CD4-positive, alpha-beta T cell treated with Interleukin-10 for 1 hour (primary cell): Measurements from ENCODE around the gene PCCA.

ENCODE experiments used
- DNase-seq: peaks from one replicate; pipeline ENCODE4 v3.0.0-alpha.2; 2020

PCCA gene

GRCh38 chr13:100438059-100438788 is 349.3 kb downstream of the PCCA start:
- DNase-seq: no peak

DNA sequence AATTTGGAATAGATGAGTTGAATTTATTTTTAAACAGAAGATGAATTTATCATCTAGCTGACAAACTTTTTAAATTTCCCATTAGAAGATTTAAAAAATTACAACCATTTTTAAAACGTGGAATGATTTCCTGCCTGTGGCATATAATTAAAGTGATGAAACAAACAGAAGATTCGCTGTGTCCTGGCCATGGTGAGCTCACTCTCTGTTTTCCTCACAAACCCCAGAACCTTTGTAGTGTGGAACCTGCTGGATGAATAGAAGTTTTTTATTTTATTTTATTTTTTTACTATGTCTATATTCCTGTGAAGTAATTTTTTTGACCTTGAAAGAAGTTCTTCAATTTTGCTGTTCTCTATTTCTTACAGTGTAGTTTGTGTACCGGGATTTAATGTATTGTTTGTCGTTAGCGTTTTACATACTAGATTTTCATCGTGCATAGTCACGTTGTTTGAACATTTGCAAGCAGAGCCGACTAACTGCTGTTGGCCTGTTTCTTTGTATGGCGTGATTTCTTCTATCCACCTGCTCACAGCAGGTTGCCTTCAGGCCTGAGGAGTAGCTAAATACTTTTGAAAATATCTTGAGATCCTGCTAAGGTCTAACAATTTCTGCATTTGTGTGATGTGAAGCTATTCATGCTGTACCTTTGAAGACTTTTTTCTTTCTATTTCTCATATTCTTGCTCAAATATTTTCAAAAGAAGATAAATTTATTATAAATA is 350.5 kb downstream of the PCCA start:
- no peak for DNase-seq

GRCh38 chr13:100440751-100441425 is 352.0 kb downstream of the PCCA start:
- no peak for DNase-seq

DNA sequence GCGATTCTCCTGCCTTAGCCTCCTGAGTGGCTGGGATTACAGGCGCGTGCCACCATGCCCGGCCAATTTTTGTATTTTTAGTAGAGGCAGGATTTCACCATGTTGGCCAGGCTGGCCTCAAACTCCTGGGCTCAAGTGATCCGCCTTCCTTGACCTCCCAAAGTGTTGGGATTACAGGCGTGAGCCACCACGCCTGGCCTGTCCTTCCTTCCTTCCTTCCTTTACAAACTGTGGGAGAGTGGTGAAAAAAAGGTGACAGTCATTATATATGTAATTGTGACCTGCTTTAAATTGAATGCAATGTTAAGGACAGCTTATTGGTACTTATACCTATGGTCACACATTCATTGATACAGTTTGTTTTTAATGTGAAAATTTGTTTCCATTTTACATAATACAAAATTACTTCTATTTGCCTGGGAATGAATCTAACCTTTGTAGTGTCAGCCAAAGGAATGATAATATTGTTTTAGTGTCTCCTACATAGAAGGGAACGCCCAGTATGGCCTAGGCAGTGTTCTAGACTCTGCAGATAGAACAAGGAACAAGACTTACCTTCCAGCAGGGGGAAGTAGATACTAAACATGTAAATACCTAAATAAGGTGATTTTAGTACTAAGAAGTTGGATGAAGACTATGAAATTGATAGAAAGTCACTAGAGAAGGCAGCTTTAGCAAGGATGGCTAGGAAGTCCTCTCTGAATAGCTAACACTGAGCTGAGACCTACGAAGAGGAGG is 353.4 kb downstream of the PCCA start:
- DNase-seq: no peak

GRCh38 chr13:100443278-100443997 is 354.5 kb downstream of the PCCA start:
- no peak for DNase-seq

- no peak for DNase-seq
Observed at GRCh38 chr13:100443998-100444328, 355.1 kb downstream of the PCCA start.

DNA sequence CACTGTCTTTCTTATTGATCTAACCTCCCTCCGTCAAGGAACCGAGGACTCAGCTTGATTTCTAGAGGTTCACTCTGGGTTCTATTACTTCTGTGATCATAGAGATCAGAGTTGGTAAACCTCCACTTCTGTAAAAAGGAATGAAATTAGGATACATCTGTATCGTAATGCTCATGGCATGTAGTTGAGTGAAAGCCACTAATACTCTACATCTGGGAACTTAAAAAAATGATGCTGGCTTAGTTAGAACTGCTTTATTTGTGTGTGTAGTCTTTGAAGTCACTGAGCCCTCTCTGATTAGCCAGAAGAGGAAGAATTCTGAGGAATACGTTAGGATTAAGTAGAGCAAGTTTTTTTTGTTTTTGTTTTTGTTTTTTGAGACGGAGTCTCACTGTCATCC is 358.9 kb downstream of the PCCA start:
- no peak for DNase-seq

DNA sequence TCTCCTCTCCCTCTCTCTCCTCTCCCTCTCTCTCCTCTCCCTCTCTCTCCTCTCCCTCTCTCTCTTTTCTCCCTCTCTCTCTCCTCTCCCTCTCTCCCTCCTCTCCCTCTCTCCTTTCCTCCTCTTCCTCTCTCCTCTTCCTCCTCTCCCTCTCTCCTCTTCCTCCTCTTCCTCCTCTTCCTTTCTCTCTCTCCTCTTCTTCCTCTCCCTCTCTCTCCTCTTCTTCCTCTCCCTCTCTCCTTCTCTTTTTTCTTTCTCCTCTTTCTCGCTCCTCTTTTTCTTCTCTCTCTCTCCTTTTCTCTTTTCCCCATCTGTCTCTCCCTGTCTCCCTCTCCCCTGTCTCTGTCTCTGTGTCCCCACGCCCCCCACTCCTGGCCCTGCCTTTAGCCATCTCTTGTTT is 363.0 kb downstream of the PCCA start:
- DNase-seq: no peak

DNA sequence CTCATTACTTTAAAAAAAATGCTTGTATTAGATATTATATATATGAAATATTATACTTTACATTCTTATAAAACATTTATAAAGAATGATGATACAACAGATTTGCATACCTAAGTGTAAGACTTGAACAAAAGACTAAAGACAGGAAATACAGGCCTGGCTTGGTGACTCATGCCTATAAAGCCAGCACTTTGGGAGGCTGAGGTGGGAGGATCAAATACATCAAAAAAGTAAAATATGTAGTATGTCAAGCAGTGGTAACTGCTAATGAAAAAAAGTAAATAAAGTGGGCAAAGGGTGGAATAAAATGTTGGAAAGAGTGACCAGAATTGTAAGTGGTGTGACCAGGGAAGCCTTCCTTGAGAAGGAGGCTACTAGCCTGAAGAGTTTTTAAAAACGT is 366.0 kb downstream of the PCCA start:
- DNase-seq: no peak

- no peak for DNase-seq
Observed at GRCh38 chr13:100458673-100459072, 369.8 kb downstream of the PCCA start.

GRCh38 chr13:100459747-100460146 is 370.9 kb downstream of the PCCA start:
- no peak for DNase-seq

GRCh38 chr13:100460266-100460665 is 371.4 kb downstream of the PCCA start:
- no peak for DNase-seq

DNA sequence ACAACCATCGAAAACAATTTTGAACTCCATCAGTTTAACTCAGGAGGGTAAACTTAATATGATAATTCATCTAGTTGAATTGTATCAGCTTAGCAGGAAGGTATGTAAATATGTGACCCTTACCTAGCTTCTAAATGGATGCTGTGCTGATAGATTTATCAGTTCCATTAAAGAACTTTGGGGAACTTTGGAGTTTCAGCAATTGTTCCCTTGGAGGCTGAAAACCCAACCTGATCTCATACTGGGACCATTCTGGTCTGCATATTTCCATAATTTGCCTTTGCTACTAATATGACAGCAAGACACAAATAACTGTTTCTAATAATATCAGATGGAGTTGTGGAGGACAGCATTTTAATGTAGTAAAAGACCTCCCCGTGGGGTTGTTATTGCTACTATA is 371.9 kb downstream of the PCCA start:
- DNase-seq: no peak

GRCh38 chr13:100461309-100462030 is 372.6 kb downstream of the PCCA start:
- DNase-seq: no peak

DNA sequence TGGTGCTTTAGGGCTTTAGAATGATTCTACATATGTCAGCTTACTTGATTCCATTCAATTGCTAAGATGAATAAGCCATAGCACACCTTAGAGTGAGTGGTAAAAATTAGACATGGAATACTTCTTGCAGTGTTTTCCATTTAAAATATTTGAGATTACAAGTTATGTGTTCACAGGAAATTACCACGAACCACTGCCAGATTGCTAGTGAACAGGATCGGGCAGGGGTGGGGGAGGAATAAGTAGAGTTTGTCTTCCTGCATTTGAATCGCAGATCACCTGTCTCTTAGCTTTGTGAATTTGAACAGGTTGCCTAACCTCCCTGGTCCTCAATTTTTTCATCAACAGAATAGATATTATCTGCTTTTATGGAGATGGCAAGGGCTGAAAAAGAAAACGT is 375.1 kb downstream of the PCCA start:
- no peak for DNase-seq

- no peak for DNase-seq
Observed at GRCh38 chr13:100465558-100465957, 376.7 kb downstream of the PCCA start.

GRCh38 chr13:100470866-100471505 is 382.1 kb downstream of the PCCA start:
- no peak for DNase-seq

GRCh38 chr13:100473087-100473486 is 384.2 kb downstream of the PCCA start:
- DNase-seq: no peak

DNA sequence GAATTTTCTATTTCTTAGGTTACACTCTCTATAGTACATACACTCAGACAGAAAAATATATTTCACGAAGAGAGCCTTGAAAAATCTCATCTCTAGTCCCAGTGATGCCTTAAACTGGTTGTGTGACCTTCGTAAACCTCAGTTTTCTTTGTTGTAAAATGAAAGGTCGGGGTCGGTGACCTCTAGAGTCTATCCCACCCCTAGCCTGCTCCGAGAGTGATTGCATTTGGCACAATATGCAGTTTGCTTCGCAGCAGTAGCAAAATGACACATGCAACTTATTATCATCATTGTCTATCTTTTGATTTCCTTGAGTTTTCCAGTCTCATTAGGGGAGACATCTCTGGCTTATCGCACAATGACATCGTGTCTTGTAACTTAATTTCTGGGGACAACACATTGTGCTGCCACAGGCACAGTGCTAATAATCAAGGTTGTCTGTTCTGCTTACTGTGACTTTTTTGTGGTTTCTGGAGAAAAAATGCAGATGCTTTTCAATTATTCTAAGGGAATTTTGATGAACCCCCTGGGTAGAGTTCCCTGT is 384.7 kb downstream of the PCCA start:
- no peak for DNase-seq

DNA sequence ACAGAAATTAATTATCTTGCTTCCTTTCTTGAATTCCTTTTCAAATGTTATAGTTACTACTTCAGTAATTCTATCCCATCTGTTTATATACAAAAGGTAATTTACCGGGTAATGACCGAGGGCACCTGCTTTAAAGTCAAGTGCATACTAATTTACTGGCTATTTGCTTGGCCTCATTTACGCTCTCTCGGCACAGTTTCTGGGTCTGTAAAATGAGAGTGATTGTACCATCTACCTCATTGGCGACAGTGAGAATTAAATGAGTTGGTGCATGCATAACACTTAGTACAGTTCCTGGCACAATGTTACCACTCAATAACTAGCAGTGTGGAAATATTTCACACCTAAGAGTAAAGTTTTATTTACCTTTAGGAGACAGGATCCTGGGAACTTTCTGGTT is 388.1 kb downstream of the PCCA start:
- no peak for DNase-seq

- DNase-seq: no peak
Observed at GRCh38 chr13:100478107-100478809, 389.4 kb downstream of the PCCA start.
